Measurements from ENCODE around the gene FASTK.

FASTK gene

GRCh38 chr7:151082141-151083070 is 1.8 kb upstream of the FASTK start:
- peak in 1 of 3 experiments; percentile 43 for DNase-seq

- peak in 2 of 3 experiments; percentile 45 to 54 for DNase-seq
These were observed 827 bp upstream of the FASTK start for GRCh38 chr7:151081170-151082101.

- peak in 2 of 3 experiments; percentile 32 to 66 for DNase-seq
These were observed 515 bp downstream of the FASTK start for GRCh38 chr7:151080067-151080521.

DNA sequence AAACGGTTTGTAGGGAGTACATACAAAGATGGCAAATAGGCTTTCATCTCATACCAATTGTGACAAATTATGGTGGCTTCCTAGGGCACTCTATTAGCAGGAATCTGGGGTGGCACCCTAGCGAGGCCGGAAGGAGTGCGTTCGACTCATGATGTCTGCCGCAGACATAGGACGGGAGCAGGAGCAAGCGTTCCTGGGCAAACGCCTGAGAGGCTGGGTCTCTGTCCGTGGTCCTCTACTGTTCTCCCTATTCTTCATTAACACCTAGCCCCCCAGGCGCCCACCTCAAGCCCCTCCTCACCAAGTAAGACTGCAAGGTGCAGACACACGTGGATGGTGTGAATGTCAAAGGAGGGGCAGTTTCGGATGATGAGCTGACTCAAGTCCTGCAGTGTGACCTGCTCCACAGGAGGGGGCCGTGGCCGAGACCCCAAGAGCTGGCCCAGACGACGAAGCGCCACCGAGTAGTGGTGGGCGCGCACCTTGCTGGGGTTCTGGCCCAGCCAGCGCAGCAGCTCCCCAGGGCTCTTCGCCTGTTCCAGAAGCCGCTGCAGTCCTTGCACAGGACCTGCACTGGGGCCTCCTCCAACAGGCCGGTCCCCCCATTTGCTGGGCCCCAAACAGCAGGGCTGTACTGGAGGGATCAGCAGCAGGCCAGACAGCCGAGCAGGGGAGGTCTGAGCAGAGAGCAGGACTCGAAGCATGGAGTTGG is 1.3 kb downstream of the FASTK start:
- no peak for DNase-seq

GRCh38 chr7:151078233-151079040 is 2.2 kb downstream of the FASTK start:
- DNase-seq, result no peak

- no peak for DNase-seq
These were observed 2.8 kb downstream of the FASTK start for GRCh38 chr7:151077705-151078232.

DNA sequence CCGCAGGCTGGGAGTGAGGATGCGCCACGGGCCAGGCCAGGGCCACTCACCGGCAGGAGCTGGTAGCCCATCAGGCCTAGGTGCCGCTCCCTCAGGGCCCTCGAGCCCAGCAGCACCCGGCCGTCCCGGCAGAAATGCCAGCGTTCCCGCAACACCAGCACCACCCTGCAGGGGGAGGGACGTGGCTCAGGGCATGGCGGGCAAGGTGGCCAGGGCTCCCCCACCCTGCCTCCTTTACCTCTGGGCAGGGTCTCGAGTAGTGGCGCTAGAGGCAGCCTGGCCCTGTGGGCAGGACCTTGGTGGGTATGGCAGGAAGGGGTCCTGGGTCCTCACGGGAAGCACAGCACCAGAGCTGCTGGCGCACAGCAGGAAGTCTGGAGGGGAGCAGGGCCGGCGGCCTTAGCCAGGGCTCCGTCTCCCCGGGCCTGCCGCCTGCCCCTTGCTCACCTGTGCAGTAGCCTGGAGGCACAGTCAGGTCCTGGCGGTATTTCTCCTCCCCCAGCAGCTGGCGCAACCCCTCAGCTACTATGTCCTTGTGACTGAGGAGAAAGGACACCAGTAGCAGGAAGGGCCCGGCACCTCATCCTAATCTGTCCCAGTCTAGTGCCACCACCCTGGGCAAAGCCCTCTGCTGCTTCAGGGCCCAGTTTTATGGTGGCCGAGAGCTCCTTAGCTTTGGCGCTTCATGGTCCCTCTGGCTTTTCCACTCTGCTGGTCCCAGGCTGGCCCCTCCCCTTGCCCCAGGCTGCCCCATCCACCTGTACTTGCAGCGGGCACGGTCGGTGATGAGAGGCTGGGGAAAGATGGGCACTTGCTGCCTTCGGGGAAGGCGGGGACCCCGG is 3.5 kb downstream of the FASTK start:
- peak in 1 of 3 experiments; percentile 24 for DNase-seq

DNA sequence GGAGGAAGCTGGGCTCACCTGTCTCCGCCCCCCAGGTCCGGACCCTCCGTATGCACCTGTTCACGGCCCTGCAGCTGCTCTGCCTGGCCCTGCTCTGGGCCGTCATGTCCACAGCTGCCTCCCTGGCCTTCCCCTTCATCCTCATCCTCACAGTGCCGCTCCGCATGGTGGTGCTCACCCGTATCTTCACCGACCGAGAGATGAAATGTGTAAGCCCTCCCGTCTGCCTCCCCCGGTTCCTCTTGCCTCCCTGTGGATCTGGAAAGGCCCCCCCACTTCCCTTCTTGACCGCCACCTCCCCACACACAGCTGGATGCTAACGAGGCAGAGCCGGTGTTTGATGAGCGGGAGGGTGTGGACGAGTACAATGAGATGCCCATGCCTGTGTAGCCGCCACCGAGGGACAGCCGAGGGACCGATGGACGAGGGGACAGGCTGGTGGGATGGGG is 4.6 kb downstream of the FASTK start:
- no peak for DNase-seq

- DNase-seq, result no peak
These were observed 5.0 kb downstream of the FASTK start for GRCh38 chr7:151075662-151075971.

DNA sequence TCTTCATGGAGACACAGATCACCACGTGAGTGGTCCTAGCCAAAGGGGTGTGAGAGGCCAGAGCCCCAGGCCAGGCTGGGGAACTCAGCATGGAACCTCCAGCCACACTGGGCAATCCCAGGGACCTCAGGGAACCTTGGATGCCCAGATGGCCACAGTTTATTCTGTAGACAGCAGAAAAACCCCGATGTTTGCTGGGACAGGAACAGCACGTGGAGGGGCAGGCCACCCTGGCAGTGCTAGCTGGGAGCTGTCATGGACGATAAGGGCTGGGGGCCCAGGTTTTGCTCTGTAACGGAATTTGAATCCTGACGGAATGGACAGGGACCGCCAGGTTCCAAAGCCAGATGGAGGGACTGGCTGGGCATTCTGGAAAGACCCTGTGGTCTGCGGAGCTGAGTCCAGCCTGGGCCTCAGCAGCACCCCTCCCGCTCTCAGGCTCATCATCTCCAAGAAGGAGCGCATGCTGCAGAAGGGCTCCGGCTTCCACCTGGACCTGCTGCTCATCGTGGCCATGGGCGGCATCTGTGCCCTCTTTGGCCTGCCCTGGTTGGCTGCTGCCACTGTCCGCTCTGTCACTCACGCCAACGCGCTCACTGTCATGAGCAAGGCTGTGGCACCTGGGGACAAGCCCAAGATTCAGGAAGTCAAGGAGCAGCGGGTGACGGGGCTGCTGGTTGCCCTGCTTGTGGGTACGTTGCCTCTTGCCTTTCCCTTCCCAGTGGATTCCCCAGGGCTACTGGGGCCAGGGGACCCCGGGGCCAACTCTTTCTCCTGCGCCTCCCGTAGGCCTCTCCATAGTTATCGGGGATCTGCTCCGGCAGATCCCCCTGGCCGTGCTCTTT is 5.6 kb downstream of the FASTK start:
- no peak for DNase-seq

DNA sequence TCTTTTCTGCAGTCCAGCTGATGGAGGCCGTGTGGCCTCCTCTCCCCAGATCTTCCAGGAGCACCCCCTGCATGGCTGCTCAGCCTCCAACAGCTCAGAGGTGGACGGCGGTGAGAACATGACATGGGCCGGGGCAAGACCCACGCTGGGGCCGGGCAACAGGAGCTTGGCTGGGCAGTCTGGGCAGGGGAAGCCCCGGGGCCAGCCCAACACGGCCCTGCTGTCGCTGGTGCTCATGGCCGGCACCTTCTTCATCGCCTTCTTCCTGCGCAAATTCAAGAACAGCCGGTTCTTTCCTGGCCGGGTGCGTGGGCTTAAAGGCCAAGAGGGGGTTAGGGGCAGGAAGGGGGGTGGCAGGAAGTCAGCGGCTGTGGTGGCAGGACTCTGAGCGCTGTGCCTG is 6.6 kb downstream of the FASTK start:
- DNase-seq, result no peak

DNA sequence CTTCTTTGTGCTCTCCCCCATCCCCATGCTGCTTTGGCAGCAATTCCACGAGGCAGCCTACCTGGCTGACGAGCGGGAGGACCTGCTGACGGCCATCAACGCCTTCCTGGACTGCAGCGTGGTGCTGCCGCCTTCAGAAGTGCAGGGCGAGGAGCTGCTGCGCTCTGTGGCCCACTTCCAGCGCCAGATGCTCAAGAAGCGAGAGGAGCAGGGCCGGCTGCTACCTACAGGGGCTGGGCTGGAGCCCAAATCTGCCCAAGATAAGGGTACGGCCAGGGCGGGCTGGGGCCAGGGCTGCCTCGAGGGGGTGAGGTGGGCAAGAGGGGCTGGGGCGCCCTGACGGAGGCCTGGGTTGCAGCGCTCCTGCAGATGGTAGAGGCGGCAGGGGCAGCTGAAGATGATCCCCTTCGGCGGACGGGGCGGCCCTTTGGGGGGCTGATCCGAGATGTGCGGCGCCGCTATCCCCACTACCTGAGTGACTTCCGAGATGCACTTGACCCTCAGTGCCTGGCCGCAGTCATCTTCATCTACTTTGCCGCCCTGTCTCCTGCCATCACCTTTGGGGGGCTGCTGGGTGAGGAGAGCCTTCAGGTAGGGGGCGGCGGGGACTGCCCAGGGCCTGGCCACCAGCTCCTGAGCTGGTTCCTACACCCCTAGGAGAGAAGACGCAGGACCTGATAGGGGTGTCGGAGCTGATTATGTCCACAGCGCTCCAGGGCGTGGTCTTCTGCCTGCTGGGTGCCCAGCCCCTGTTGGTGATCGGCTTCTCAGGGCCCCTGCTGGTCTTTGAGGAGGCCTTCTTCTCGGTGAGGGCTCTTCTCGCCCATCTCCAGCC is 9.4 kb downstream of the FASTK start:
- DNase-seq, result no peak

GRCh38 chr7:151070574-151070960 is 10.0 kb downstream of the FASTK start:
- DNase-seq, result no peak

DNA sequence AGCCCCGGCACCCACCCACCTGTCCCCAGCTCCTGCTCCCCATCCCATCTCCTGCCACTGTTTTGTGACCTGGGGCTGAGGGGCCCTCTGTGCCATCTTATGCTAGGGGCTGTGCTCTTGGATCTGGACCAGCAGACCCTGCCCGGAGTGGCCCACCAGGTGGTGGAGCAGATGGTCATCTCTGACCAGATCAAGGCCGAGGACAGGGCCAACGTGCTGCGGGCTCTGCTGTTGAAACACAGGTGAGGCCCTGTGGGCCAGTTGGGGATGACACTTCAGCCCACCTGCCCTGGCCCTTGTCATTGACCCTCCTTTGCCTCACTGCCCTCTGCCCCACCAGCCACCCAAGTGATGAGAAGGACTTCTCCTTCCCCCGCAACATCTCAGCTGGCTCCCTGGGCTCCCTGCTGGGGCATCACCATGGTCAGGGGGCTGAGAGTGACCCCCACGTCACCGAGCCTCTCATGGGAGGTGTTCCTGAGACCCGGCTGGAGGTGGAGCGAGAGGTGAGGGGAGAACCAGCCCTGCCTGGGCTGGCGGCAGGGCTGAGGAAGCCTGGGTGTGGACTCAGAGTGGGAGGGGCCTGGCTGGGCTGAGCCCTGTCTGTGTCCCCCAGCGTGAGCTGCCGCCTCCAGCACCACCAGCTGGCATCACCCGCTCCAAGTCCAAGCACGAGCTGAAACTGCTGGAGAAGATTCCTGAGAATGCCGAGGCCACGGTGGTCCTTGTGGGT is 10.6 kb downstream of the FASTK start:
- DNase-seq, result no peak

- no peak for DNase-seq
These were observed 12.4 kb downstream of the FASTK start for GRCh38 chr7:151068069-151068773.

- no peak for DNase-seq
These were observed 14.2 kb downstream of the FASTK start for GRCh38 chr7:151066273-151066974.

GRCh38 chr7:151065516-151065915 is 15.1 kb downstream of the FASTK start:
- DNase-seq, result no peak
